Neural progenitor cell (in vitro differentiated cells): ENCODE measurements around the gene ARHGAP11A.

Experiments
- EZH2 ChIP-seq: fragments of 200-600 bp; sonication (generic); IDR thresholded peaks from 2 replicates; pipeline ENCODE4 v1.6.1; 2017; ENCODE audit warnings: antibody characterized with exemption, mild to moderate bottlenecking, moderate library complexity
- EZH2phosphoT487 ChIP-seq: fragments of 200-600 bp; sonication (generic); IDR thresholded peaks from 2 replicates; pipeline ENCODE4 v1.6.1; 2017; ENCODE audit warnings: antibody characterized with exemption
- TF ChIP-seq, protein P1 (sequence below): fragments of 200-600 bp; sonication (generic); IDR thresholded peaks from 2 replicates; pipeline ENCODE4 v1.5.1; 2017; ENCODE audit warnings: antibody characterized with exemption, mild to moderate bottlenecking

DNA sequence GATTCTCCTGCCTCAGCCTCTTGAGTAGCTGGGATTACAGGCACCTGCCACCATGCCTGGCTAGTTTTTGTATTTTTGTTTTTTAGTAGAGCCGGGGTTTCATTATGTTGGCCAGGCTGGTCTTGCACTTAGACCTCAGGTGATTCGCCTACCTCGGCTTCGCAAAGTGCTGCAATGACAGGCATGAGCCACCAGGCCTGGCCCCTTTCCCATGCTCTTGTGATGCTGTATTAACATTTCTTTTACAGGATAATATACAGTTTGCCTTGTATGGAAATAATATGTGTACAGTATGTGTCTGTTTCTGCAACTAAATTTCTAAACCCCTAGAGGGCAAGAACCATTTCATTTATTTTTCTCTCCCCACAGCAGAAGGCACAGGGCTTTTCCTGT lies 64.0 kb downstream of the ARHGAP11A start:
- TF ChIP-seq, protein P1, sequence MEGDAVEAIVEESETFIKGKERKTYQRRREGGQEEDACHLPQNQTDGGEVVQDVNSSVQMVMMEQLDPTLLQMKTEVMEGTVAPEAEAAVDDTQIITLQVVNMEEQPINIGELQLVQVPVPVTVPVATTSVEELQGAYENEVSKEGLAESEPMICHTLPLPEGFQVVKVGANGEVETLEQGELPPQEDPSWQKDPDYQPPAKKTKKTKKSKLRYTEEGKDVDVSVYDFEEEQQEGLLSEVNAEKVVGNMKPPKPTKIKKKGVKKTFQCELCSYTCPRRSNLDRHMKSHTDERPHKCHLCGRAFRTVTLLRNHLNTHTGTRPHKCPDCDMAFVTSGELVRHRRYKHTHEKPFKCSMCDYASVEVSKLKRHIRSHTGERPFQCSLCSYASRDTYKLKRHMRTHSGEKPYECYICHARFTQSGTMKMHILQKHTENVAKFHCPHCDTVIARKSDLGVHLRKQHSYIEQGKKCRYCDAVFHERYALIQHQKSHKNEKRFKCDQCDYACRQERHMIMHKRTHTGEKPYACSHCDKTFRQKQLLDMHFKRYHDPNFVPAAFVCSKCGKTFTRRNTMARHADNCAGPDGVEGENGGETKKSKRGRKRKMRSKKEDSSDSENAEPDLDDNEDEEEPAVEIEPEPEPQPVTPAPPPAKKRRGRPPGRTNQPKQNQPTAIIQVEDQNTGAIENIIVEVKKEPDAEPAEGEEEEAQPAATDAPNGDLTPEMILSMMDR = no peak
- TF ChIP-seq EZH2phosphoT487 = no peak
- TF ChIP-seq EZH2 = no peak
